Panc1 (cell line): ENCODE measurements around the gene GARIN5B. TPM values are rescaled to one million over a fixed set of nuclear protein-coding genes. Genes with fewer than 3 reads are reported as not detected.
"Not testable (repeated sequence)": the region's sequence is repeated elsewhere in the genome, so short reads cannot be mapped to it uniquely, and the experiment has no call there.

Experiments
- ATAC-seq: fragments of 200-7000 bp; cut with Tn5 transposase; 2 replicates; pipeline ENCODE4 v1.9.1; 2020; ENCODE audit warnings: mild to moderate bottlenecking, moderate library complexity
- BruUV-seq: library from RNA; stranded (reverse); fragments of 400-500 nt; replicated peaks from 2 replicates; lab custom pipeline; 2021; lab: Mats Ljungman, UMichigan
- CTCF ChIA-PET: fragments of 300-600 bp; sonication (Branson Sonifier 250); formaldehyde crosslinking; loops from one replicate; lab custom pipeline; 2022; ENCODE audit warnings: antibody characterized with exemption; lab: Charles Lee
- POLR2A ChIA-PET: fragments of 300-600 bp; sonication (Branson Sonifier 250); formaldehyde crosslinking; loops from one replicate; lab custom pipeline; 2022; ENCODE audit warnings: antibody characterized with exemption; lab: Charles Lee
- DNase-seq: peaks from one replicate; pipeline ENCODE4 v3.0.0-alpha.2; 2010; ENCODE audit warnings: low read depth, low spot score
- H3K27ac ChIP-seq: 2 replicates; pipeline ENCODE4 v1.5.1; 2011; ENCODE audit warnings: mild to moderate bottlenecking, low read length, inconsistent platforms
- H3K27me3 ChIP-seq: fragments of 200-500 bp; sonication (Bioruptor generic); 2 replicates; pipeline ENCODE4 v1.6.0; 2014; ENCODE audit warnings: low read length, inconsistent platforms; ENCODE audit not compliant: control insufficient read depth, insufficient read depth
- H3K36me3 ChIP-seq: fragments of 200-500 bp; sonication (Bioruptor generic); 2 replicates; pipeline ENCODE4 v1.5.1; 2014; ENCODE audit warnings: inconsistent platforms, mild to moderate bottlenecking, low read length, moderate library complexity; ENCODE audit not compliant: control insufficient read depth, insufficient read depth
- H3K4me1 ChIP-seq: 2 replicates; pipeline ENCODE4 v1.5.1; 2011; ENCODE audit warnings: inconsistent platforms, mild to moderate bottlenecking, low read length, moderate library complexity; ENCODE audit not compliant: control insufficient read depth, insufficient read depth
- H3K4me3 ChIP-seq, 2 experiments: 2 replicates each; pipeline ENCODE4 v1.5.1; 2011 to 2012; ENCODE audit warnings: low read depth in 2 of 2, low read length in 2 of 2, mild to moderate bottlenecking in 2 of 2, inconsistent platforms in 1 of 2, moderate library complexity in 1 of 2
- H3K9me3 ChIP-seq: fragments of 200-500 bp; sonication (Bioruptor generic); 2 replicates; pipeline ENCODE4 v1.5.1; 2014; ENCODE audit warnings: low read depth, mild to moderate bottlenecking, inconsistent platforms, low read length, moderate library complexity; ENCODE audit not compliant: control insufficient read depth, insufficient read depth
- CTCF ChIP-seq: fragments of 450-650 bp; IDR thresholded peaks from 2 replicates; pipeline ENCODE4 v1.5.1; 2017; ENCODE audit warnings: mild to moderate bottlenecking
- POLR2AphosphoS5 ChIP-seq: IDR thresholded peaks from 2 replicates; pipeline ENCODE4 v1.6.1; 2012; ENCODE audit warnings: mild to moderate bottlenecking, low read depth, low read length, moderate library complexity
- REST ChIP-seq, 2 experiments: IDR thresholded peaks; 2 replicates each; pipeline ENCODE4 v1.6.1; 2011 to 2012; ENCODE audit warnings: low read depth in 2 of 2, control low read depth in 1 of 2, low read length in 1 of 2, mild to moderate bottlenecking in 1 of 2, moderate library complexity in 1 of 2; ENCODE audit not compliant: insufficient read depth in 1 of 2
- SIN3A ChIP-seq: IDR thresholded peaks from 2 replicates; pipeline ENCODE4 v1.6.1; 2012; ENCODE audit warnings: low read depth, mild to moderate bottlenecking, low read length, moderate library complexity, borderline replicate concordance; ENCODE audit not compliant: insufficient read depth
- TCF7L2 ChIP-seq: IDR thresholded peaks from 2 replicates; pipeline ENCODE4 v1.6.1; 2011; ENCODE audit warnings: mild to moderate bottlenecking, low read depth, low read length, inconsistent platforms
- in situ Hi-C: cut with HindIII; loops from 2 replicates; pipeline ENCODE4 v1.10.0; 2016; ENCODE audit warnings: low sequenced_read_pairs, low pct_unique_long_range_greater_than_20kb
- intact Hi-C: fragments of 100-400 bp; cut with micrococcal nuclease; formaldehyde crosslinking; loops from one replicate; pipeline ENCODE4 v1.10.0; 2022; ENCODE audit not compliant: unreplicated experiment
- total RNA-seq: library from RNA; stranded (reverse); gene quantifications from one replicate; pipeline ENCODE4 v1.2.1, GENCODE V29; 2021; ENCODE audit not compliant: unreplicated experiment

The GARIN5B gene
- total RNA-seq, 1 experiment from 2014 or later = not detected

GRCh38 chr19:55336101-55336500 lies 27.0 kb downstream of the GARIN5B start:
- ChIA-PET CTCF (interaction anchor here (0.7 kb wide), 1 partner anchor 77 kb away, joined by 13 read pairs; the partner anchor contains the start of gene PPP6R1), POLR2A (interaction anchor here (0.7 kb wide), 1 partner anchor 43 kb away, joined by 6 read pairs; no protein-coding TSS in a partner anchor)
- intact Hi-C loops = no loop called here
- Histone ChIP-seq H3K36me3 (no peaks in the 10 kb centered on the region), H3K27ac (no peak overlapping the region), H3K4me3 (no peak overlapping the region), H3K4me1 (peaks cover 13% of the 10 kb centered on the region), H3K9me3 (no peaks in the 10 kb centered on the region), H3K27me3 (no peaks in the 10 kb centered on the region)
- BruUV-seq = no TSS peak
- in situ Hi-C loops = no loop called here
- no peak for DNase-seq
- no peak for TF ChIP-seq CTCF
- no peak for TF ChIP-seq SIN3A
- TF ChIP-seq TCF7L2 = no peak
- TF ChIP-seq POLR2AphosphoS5 = no peak
- TF ChIP-seq REST (IDR thresholded peaks at IDR 0.05; ENCODE audit: insufficient read depth in 1 of 2, low read depth in 2 of 2, low read length in 1 of 2) = no peak
- ATAC-seq = no peak

GRCh38 chr19:55333870-55334269 lies 29.2 kb downstream of the GARIN5B start:
- no peaks in the 10 kb centered on the region for H3K36me3 ChIP-seq
- H3K27me3 ChIP-seq = no peaks in the 10 kb centered on the region
- H3K4me1 ChIP-seq = peaks cover 8% of the 10 kb centered on the region
- intact Hi-C loops (no loop called here), in situ Hi-C loops (no loop called here)
- ChIA-PET POLR2A (no interaction called here), CTCF (no interaction called here)
- ATAC-seq (no peak), DNase-seq (no peak)
- TF ChIP-seq REST (IDR thresholded peaks at IDR 0.05; ENCODE audit: insufficient read depth in 1 of 2, low read depth in 2 of 2, low read length in 1 of 2) (no peak), TCF7L2 (no peak), POLR2AphosphoS5 (no peak), CTCF (no peak), SIN3A (no peak)
- H3K27ac ChIP-seq = no peak overlapping the region
- H3K4me3 ChIP-seq = no peak overlapping the region
- no TSS peak for BruUV-seq
- no peaks in the 10 kb centered on the region for H3K9me3 ChIP-seq

- ATAC-seq, H3K9me3 ChIP-seq, H3K27me3 ChIP-seq, in situ Hi-C loops, intact Hi-C loops, H3K27ac ChIP-seq, POLR2A ChIA-PET, H3K4me3 ChIP-seq, BruUV-seq, DNase-seq, H3K4me1 ChIP-seq, H3K36me3 ChIP-seq: not testable (repeated sequence)
- CTCF ChIA-PET = interaction anchor here (0.7 kb wide), 1 partner anchor 9 kb away, joined by 6 read pairs; no protein-coding TSS in a partner anchor
Observed at GRCh38 chr19:55329791-55330190, 33.3 kb downstream of the GARIN5B start.
